K562 (cell line): ENCODE data around the gene CACNA1I. TPM values are rescaled to one million over a fixed set of nuclear protein-coding genes. Genes with fewer than 3 reads are reported as not detected.

Experiments
- AFF1 ChIP-seq, 2 experiments: fragments of 450-650 bp; IDR thresholded peaks; 2 replicates each; pipeline ENCODE4 v1.6.1; 2018; ENCODE audit warnings: mild to moderate bottlenecking in 2 of 2, low read depth in 1 of 2; ENCODE audit not compliant: partially characterized antibody in 2 of 2
- BHLHE40 ChIP-seq: IDR thresholded peaks from 2 replicates; pipeline ENCODE4 v1.6.1; 2011; ENCODE audit warnings: low read length, improper control_type of control experiment
- C11orf30 ChIP-seq: fragments of 450-650 bp; IDR thresholded peaks from 2 replicates; pipeline ENCODE4 v1.6.1; 2016; ENCODE audit warnings: low read depth, mild to moderate bottlenecking
- CEBPG ChIP-seq, 3 experiments: fragments of 200-800 bp in 1 of 3; sonication (Bioruptor generic) in 1 of 3; sonication (generic) in 1 of 3; formaldehyde crosslinking in 1 of 3; IDR thresholded peaks in 2 of 3; conservative IDR thresholded peaks in 1 of 3; 2 replicates each; pipeline versions ENCODE4 v1.6.1 to v1.8.0; 2016 to 2022; ENCODE audit warnings: missing compliant biosample characterization in 2 of 3, missing genetic modification characterization in 2 of 3, mild to moderate bottlenecking in 1 of 3, missing genetic modification reagents in 1 of 3
- EP400 ChIP-seq: fragments of 450-650 bp; IDR thresholded peaks from 2 replicates; pipeline ENCODE4 v1.6.1; 2017; ENCODE audit warnings: antibody characterized with exemption, mild to moderate bottlenecking, moderate library complexity
- HNRNPH1 ChIP-seq: fragments of 200-400 bp; formaldehyde crosslinking; optimal IDR thresholded peaks from 2 replicates; pipeline ENCODE3; 2017; ENCODE audit warnings: low read depth, mild to moderate bottlenecking, low read length, moderate library complexity
- IRF1 ChIP-seq: sonication (generic); formaldehyde crosslinking; IDR thresholded peaks from 2 replicates; pipeline ENCODE4 v1.8.0; 2022; ENCODE audit warnings: missing genetic modification reagents, mild to moderate bottlenecking, borderline replicate concordance
- LARP7 ChIP-seq: fragments of 450-650 bp; IDR thresholded peaks from 2 replicates; pipeline ENCODE4 v1.6.1; 2016
- MCM2 ChIP-seq: fragments of 450-650 bp; IDR thresholded peaks from 2 replicates; pipeline ENCODE4 v1.6.1; 2017; ENCODE audit warnings: low read depth, mild to moderate bottlenecking
- MED1 ChIP-seq: sonication (generic); formaldehyde crosslinking; IDR thresholded peaks from 2 replicates; pipeline ENCODE4 v1.8.1; 2023; ENCODE audit warnings: missing genetic modification reagents, borderline replicate concordance
- MTA1 ChIP-seq: fragments of 450-650 bp; IDR thresholded peaks from 2 replicates; pipeline ENCODE4 v1.6.1; 2017; ENCODE audit warnings: borderline replicate concordance
- MYNN ChIP-seq, 2 experiments: sonication (generic); formaldehyde crosslinking in 1 of 2; IDR thresholded peaks; 2 replicates each; pipeline versions ENCODE4 v1.5.0 to v1.6.1; 2016 to 2020; ENCODE audit warnings: antibody characterized with exemption in 1 of 2, missing genetic modification reagents in 1 of 2
- POLR2AphosphoS2 ChIP-seq: IDR thresholded peaks from 2 replicates; pipeline ENCODE4 v1.6.1; 2012; ENCODE audit warnings: low read length, improper control_type of control experiment
- SAFB ChIP-seq: fragments of 200-400 bp; formaldehyde crosslinking; IDR thresholded peaks from 2 replicates; pipeline ENCODE4 v1.6.1; 2017; ENCODE audit warnings: low read depth, low read length, borderline replicate concordance
- SOX6 ChIP-seq: fragments of 450-650 bp; IDR thresholded peaks from 2 replicates; pipeline ENCODE4 v1.6.1; 2014; ENCODE audit warnings: mild to moderate bottlenecking
- ZBTB34 ChIP-seq: fragments of 250-450 bp; sonication (Bioruptor Pico); IDR thresholded peaks from 2 replicates; pipeline ENCODE4 v1.8.0; 2021; ENCODE audit warnings: mild to moderate bottlenecking, moderate library complexity
- ZBTB8A ChIP-seq: fragments of 450-650 bp; IDR thresholded peaks from 2 replicates; pipeline ENCODE4 v1.6.1; 2018; ENCODE audit warnings: mild to moderate bottlenecking, moderate library complexity; ENCODE audit not compliant: partially characterized antibody
- ZNF146 ChIP-seq: IDR thresholded peaks from one replicate; pipeline ENCODE4 v1.6.1; 2018; ENCODE audit warnings: missing compliant biosample characterization; ENCODE audit not compliant: unreplicated experiment
- ZNF511 ChIP-seq: sonication (generic); formaldehyde crosslinking; IDR thresholded peaks from 2 replicates; pipeline ENCODE4 v1.8.0; 2022; ENCODE audit warnings: mild to moderate bottlenecking, missing genetic modification reagents
- ZNF76 ChIP-seq: fragments of 250-450 bp; sonication (Bioruptor Pico); IDR thresholded peaks from 2 replicates; pipeline ENCODE4 v1.4.0; 2020; ENCODE audit warnings: mild to moderate bottlenecking, moderate library complexity, borderline replicate concordance
- polyA plus RNA-seq, 8 experiments: library from polyadenylated mRNA; depleted of rRNA in 4 of 8; stranded (reverse) in 5 of 8; unstranded in 3 of 8; fragments of >200 nt; fragmentation: Nextera tagmentation in 2 of 8; fragmentation: Illumina TruSeq in 1 of 8; extraction: Ambion mirVana in 2 of 8; extraction: Trizol in 1 of 8; gene quantifications; 2 replicates each; pipeline versions ENCODE4 v1.2.1 to v1.2.3, GENCODE V29; 2011 to 2014; ENCODE audit warnings: inconsistent platforms in 1 of 8, missing spikeins in 1 of 8
- total RNA-seq, 7 experiments: library from RNA; depleted of rRNA in 6 of 7; stranded (reverse); fragments of >200 nt in 6 of 7; fragmentation: Illumina TruSeq in 2 of 7; extraction: Trizol in 2 of 7; gene quantifications; 2 replicates each; pipeline versions ENCODE4 v1.2.1 to v1.2.3, GENCODE V29; 2011 to 2021; ENCODE audit warnings: low replicate concordance in 1 of 7

Gene CACNA1I
- total and polyA plus RNA-seq, 9 of the 15 experiments (the other 6 are each of a cell fraction or from before 2014, with no cell fraction given): 0.01 to 0.79 (median 0.32) TPM; not detected in 1

GRCh38 chr22:39634530-39635405 lies 64.2 kb downstream of the CACNA1I start (continued):
- TF ChIP-seq AFF1 (IDR thresholded peaks at IDR 0.05; ENCODE audit: low read depth in 1 of 2, partially characterized antibody in 2 of 2) (no peak), SOX6 (no peak), BHLHE40 (no peak), IRF1 (CRISPR knock-in tag) (no peak), ZNF146 (CRISPR knock-in tag) (no peak), MED1 (CRISPR knock-in tag) (no peak), LARP7 (no peak), HNRNPH1 (no peak), MYNN (IDR thresholded peaks at IDR 0.05) (0 out of 2 replicates have a peak, but pooled peaks have one; percentile 24), MYNN (CRISPR knock-in tag; IDR thresholded peaks at IDR 0.05) (no peak), CEBPG (CRISPR knock-in tag; IDR thresholded peaks at IDR 0.05) (no peak), CEBPG (tag; conservative IDR thresholded peaks at IDR 0.05 in 1 of 2, IDR thresholded peaks at IDR 0.05 in 1 of 2) (no peak), ZNF511 (CRISPR knock-in tag) (no peak), ZBTB8A (no peak), C11orf30 (peak; percentile 54; the same call in 1 of the 2 replicates), POLR2AphosphoS2 (no peak), SAFB (no peak), ZNF76 (no peak), MCM2 (no peak), EP400 (no peak), MTA1 (no peak), ZBTB34 (CRISPR knock-in tag) (no peak)
